Cerebellar cortex (tissue), 1 donor: ENCODE data around the gene HOOK2.
A peak's percentile ranks its signal among the peaks of the same experiment; 100 is the strongest.
"Not testable (repeated sequence)": the region's sequence is repeated elsewhere in the genome, so short reads cannot be mapped to it uniquely, and the experiment has no call there.

Source experiments
- DNase-seq: peaks from one replicate; pipeline ENCODE4 v3.0.0-alpha.2; 2015; ENCODE audit warnings: low spot score

Gene HOOK2

GRCh38 chr19:12774588-12775555 lies at the start of gene HOOK2:
HOOK2 (minus strand) TSS chr19:12775552; CDS start chr19:12775449, 103 bp downstream.
- no peak for DNase-seq

GRCh38 chr19:12821761-12822160 lies 46.4 kb upstream of the HOOK2 start:
- DNase-seq: no peak

- not testable (repeated sequence) for DNase-seq
Measured at GRCh38 chr19:12817810-12818209, 42.5 kb upstream of the HOOK2 start.

GRCh38 chr19:12817188-12817587 lies 41.8 kb upstream of the HOOK2 start:
- not testable (repeated sequence) for DNase-seq

GRCh38 chr19:12815088-12815487 lies 39.7 kb upstream of the HOOK2 start:
- no peak for DNase-seq

GRCh38 chr19:12806242-12807081 lies 31.1 kb upstream of the HOOK2 start, which contains the start of gene RNASEH2A:
RNASEH2A (plus strand) TSS chr19:12806584; CDS start chr19:12806674, 90 bp downstream.
- peak; percentile 91 for DNase-seq

- DNase-seq: no peak
Measured at GRCh38 chr19:12804051-12804450, 28.7 kb upstream of the HOOK2 start.

GRCh38 chr19:12802267-12803106 lies 27.1 kb upstream of the HOOK2 start:
- peak; percentile 63 for DNase-seq

- DNase-seq: peak; percentile 84
Measured at GRCh38 chr19:12801466-12802266, 26.3 kb upstream of the HOOK2 start, which contains the start of the genes PRDX2 and THSD8. PRDX2 (minus strand) TSS chr19:12801800; CDS start chr19:12801261, 539 bp downstream. THSD8 (plus strand) TSS chr19:12802069; CDS start chr19:12802072, 3 bp downstream.

GRCh38 chr19:12800923-12801465 lies 25.6 kb upstream of the HOOK2 start:
- peak; percentile 14 for DNase-seq

- DNase-seq: no peak
Measured at GRCh38 chr19:12800466-12800770, 25.1 kb upstream of the HOOK2 start.

- DNase-seq: no peak
Measured at GRCh38 chr19:12799742-12800465, 24.6 kb upstream of the HOOK2 start.

GRCh38 chr19:12797607-12798006 lies 22.3 kb upstream of the HOOK2 start:
- DNase-seq: not testable (repeated sequence)

- DNase-seq: no peak
Measured at GRCh38 chr19:12797141-12797587, 21.8 kb upstream of the HOOK2 start.

- peak; percentile 92 for DNase-seq
Measured at GRCh38 chr19:12796146-12797071, 21.1 kb upstream of the HOOK2 start.

- DNase-seq: no peak
Measured at GRCh38 chr19:12794971-12795381, 19.6 kb upstream of the HOOK2 start.

GRCh38 chr19:12794196-12794941 lies 19.0 kb upstream of the HOOK2 start:
- no peak for DNase-seq
